SKM-1 (cell line): Measurements from ENCODE around the gene FAM120B.
"Not testable (repeated sequence)": the region's sequence is repeated elsewhere in the genome, so short reads cannot be mapped to it uniquely, and the experiment has no call there.

Experiments
- DNase-seq: peaks from one replicate; lab custom pipeline; 2025; ENCODE audit not compliant: unreplicated experiment; lab: John Stamatoyannopoulos, UW

Gene FAM120B

DNA sequence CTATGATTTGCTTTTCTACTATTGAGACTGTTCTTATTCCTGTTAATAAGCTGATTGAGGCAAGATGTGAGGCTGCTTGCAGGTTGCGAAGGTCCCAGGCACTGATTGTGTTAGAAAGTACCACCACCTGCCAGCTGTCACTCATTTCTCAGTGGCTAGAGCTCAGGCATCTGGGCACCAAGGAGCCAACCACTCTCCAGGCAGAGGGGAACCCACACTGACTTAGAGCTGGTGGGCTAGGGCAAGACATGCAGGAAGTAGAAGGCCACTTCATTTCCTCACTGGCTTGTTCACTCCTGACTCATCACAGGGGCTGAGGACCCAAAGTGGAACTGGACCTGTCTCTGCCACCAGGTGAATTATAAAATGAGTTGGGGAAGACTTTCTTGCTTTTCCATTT, 7.9 kb upstream of the FAM120B start:
- DNase-seq, result no peak

DNA sequence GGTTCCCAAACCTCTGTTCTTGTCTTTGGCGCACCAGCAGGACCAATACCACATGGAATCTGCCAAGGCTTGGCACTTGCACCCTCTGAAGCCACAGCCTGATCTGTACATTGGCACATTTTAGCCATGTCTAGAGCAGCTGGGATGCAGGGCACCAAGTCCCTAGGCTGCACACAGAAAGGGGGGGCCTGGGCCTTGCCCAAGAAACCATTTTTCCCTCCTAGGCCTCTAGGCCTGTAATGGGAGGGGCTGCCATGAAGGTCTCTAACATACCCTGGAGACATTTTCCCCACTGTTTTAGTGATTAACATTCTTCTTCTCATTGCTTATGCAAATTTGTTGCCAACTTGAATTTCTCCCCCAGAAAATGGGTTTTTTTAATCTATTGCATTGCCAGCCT, 5.4 kb upstream of the FAM120B start:
- DNase-seq, result no peak

DNA sequence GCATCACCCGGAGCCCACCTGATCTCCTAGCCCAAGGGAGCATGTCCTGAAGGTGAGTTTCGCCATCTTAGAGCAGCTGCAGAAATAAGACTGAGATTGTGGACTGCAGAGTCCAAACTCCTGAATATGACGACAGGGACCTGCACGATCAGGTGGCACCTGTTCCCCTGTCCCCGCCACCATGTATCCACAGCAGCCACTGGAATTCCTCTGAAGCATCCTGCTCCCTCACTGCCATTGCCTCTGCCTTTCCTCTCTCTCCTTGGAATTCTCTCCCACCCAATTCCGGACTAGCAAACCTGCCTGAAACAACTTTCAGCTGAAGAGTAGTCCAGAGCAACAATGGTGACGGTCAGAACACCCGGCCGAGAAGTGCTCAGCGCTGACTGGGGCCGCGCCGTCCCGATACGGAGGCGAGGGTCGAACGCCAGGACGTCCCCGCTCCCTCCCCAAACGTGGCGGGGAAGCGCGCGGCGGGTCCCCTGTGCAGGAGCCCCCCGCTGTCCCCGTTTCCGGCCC, 694 bp upstream of the FAM120B start:
- no peak for DNase-seq

DNA sequence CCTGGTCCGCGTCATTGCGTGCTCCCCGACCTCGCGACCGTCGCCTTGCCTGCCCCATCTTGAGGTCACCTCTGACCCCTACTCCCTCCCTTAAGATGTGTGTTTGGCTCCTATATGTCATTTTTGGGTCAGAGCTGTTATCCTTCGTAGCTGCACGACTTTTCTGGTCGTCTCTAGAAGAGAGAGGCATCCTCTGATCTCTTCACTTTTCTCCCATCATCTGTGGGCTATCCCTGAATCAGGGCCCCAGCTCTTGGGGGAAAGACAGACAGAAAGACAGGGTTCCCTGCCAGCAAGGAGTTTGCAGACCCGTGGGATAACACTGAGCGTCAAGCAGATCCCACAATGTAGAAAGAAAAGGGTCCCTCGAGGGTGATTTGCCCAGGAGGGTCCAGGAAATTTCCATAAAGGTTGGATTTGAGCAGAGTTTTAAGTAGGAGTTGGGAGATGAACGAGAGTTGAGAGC, 555 bp downstream of the FAM120B start:
- DNase-seq, result no peak

DNA sequence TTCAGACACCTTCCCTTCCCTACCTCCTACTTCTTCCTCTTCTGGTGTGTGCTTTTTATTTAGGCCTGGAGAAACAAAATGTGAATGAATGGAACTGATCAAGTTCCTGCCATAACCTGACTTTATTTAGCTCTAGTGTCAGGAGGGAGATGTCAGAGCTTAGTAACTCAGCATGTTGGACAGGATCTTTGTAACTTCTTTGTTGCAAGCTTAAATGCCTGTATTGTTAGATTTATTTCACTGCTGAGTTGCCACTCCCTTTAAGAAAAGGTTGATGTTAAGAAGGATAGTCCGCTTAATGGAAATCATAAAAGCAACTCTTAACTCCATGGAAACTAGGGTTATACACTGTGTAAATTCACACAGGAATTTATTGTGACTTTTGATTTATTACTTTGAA, 2.2 kb downstream of the FAM120B start:
- DNase-seq, result no peak

DNA sequence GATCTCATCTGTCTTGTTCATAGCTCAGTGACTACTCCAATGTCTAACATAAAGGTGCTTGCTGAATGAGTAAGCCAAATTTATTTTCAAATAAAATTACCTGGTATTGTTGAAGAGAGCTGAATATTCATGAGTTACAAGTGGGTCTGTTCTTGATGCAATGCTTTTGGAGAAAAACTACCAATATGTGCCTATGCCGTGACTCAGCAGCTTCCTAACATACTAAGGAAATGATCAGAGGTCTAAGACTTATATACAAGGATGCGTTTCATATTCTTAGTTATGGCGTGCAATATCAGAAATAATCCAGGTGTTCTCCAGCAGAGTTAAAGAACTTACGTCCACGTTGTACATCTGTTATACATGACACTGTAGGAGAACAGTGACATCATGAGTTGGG, 5.1 kb downstream of the FAM120B start:
- no peak for DNase-seq

DNA sequence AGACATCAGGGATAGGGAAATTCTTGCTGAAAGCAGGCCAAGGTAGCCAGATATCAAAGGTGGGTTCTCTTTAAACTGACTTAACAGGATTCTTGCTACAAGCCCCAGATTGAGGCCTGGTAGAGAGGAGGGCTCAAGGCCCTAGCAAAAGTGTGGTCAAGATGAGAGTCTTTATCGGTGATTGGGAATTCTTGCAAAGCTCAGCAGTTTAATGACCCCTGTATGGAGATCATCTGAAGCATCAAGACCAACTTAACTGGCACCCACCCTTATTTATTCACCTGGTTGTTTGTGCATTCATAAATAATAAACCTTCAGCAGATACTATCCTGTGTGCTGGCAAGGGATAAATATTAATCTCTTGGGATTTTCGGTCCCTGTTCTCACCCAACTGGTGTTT, 6.3 kb downstream of the FAM120B start:
- DNase-seq, result no peak

DNA sequence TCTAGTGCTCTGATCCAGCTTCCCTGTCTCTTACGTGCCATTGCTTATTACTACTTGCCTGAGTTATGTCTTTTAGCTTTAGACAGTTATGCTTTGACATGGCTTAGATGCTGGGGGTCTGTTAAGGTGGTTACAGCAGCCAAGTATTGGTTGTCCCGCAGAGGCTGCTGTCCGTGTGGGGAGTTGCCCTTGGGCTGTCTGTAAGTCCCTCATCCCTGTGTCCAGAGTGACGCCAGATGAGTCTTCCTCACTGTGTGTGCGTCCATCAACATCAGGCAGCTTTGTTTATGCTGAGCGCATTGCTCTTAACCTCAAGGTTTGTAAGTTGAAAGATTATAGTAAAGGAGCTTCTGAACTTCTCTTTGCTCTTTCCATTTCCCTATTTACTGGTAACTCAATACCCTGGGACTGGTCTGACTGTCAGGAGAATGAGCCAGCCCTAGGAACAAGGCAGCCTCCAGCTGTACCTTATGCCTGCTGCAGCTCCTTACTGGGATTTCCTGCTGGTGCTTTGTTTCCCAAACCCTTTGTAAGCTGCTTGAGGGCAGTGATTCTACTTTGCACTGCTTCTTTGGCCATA, 7.2 kb downstream of the FAM120B start:
- DNase-seq, result no peak

DNA sequence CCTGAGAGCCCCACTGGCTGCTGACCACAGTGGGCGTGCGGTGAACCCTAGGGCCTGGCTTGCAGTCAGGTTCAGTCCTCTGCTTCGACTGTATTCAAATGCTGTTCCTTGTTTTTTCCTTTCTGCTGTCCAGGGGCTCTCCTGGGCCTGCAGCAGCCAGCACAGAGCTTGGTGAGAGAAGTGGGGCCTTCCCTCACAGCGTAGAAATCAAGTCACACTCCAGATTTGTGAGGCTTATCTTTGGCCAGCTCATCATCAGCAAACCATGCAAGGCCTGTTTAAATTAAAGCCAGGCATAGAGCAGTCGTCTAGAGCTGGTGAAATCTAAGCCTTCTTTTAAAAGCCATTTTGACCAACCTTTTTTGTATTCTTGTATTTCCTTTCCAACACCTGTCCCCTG, 8.4 kb downstream of the FAM120B start:
- no peak for DNase-seq

DNA sequence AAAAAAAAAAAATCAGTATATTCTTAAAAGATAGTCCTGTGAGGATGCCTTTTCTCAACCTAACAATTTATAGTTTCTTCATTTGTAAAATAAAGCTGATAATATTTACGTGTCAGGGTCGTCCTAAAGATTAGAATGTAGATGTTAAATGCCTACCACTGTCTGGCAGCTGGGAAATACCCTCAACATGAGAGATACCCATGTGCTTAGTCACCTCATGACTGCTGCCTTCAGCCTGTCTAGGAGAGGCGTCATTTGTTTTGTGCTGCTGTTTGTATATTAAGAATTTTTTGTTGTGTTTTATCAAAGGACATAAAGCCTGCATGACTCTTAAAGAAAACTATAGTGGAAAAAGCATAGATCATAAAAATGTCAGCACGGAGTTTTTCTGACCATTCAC, 9.5 kb downstream of the FAM120B start:
- DNase-seq, result no peak

DNA sequence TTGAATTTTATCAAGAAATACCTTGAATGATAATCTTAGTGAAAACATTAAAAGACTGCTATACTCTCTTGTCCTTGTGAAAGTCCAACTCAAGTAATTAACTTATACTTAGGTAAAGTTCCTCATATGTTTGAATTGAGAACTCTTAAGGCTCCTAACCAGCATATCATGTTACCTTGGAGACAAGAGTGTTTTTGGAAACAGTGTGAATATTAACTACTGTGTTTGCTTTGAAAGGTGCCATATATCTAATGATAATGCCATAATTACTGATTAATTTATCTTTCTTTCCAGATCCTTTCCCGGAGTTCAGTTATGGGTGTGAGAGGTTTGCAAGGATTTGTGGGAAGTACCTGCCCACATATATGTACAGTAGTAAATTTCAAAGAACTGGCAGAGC, 10.5 kb downstream of the FAM120B start:
- DNase-seq, result no peak

DNA sequence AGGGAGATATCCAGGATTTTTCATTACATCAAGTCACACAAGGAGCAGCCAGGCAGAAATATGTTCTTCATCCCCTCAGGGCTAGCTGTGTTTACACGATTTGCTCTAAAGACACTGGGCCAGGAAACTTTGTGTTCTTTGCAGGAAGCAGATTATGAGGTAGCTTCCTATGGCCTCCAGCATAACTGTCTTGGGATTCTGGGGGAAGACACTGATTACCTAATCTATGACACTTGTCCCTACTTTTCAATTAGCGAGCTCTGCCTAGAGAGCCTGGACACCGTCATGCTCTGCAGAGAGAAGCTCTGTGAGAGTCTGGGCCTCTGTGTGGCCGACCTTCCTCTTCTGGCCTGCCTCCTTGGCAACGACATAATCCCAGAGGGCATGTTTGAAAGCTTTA, 11.2 kb downstream of the FAM120B start:
- no peak for DNase-seq

DNA sequence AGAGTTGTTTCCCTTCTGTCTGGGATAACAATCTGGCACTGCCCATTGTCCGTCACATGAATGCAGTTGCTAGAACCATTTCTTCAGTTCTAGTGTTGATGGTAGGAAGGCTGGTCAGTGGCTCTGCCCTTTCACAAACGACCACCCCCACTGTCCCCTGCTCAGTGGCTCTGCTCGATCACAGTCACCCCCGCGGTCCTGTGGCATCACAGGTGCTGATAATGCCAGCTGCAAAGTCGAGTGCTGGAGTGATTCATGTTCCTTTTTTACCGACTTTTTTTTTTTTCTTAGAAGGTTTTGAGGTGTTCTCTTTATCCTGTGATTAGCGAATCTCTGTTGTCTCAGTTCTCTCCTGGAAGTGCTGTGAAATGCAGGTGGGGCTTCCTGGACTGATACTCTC, 22.8 kb downstream of the FAM120B start:
- DNase-seq, result no peak

DNA sequence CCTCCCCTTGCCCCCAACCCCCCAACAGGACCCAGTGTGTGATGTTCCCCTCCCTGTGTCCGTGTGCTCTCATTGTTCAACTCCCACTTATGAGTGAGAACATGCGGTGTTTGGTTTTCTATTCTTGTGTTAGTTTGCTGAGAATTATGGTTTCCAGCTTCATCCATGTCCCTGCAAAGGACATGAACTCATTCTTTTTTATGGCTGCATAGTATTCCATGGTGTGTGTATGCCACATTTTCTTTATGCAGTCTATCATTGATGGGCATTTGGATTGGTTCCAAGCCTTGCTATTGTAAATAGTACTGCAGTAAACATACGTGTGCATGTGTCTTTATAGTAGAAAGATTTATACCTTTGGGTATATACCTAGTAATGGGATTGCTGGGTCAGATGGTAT, 28.6 kb downstream of the FAM120B start:
- not testable (repeated sequence) for DNase-seq

DNA sequence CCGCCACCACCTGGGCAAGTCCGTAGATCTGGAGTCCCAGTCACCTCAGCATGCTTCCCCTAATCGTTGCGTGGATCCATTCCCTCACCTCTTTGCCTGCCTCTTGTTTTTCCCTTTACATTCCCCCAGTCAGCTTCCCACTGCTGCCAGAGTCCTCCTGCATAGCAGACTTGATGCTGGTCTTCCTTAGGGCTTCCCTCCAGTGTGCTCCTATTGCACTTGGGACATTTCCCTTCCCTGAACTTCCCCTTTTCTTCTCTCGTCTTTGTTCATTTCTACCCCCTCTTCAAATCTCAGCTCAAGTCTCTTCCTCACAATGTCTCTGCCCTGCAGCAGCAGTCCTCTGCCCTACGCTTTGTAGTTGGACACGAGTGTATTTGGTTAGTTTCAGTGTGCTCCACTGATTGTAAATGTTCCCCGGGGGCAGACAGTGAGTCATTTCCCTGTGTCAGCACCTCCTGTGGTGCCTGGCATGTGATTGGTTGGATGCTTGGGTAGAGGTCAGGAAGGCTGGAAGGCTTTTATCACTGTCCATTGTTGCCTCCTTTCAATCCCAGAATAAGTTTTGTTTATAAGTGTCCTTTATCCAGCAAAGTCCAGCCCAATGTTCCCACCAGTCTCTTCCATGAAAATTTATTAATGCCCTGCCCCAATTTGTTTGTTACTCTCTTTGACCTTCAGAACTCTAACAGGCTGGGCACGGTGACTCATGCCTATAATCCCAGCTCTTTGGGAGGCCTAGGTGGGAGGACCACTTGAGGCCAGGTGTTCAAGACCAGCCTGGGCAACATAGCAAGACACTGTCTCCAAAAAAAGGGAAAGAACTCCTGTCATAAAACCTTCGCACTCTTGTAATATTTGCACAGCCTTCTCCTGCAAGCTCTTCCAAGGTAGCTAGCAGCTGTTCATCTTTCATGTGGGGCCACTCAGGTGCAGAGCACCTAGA, 38.3 kb downstream of the FAM120B start:
- DNase-seq, result no peak

DNA sequence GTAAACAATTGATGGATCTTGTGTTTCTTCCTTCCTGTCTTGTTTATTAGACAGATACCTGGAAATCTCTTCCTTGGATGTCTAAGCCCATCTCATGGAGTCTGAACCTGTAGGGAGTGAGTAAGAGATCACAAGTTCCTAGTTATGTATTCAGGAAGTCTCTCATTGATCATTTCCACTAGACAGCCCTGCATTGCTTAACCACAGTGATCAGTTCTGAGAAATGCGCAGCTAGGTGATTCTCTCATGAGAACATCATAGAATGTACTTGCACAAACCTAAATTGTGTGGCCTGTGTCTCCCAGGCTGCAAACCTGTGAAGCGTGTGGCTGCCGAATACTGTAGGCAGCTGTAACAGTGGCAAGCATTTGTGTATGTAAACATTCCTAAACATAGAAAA, 39.1 kb downstream of the FAM120B start:
- DNase-seq, result no peak

DNA sequence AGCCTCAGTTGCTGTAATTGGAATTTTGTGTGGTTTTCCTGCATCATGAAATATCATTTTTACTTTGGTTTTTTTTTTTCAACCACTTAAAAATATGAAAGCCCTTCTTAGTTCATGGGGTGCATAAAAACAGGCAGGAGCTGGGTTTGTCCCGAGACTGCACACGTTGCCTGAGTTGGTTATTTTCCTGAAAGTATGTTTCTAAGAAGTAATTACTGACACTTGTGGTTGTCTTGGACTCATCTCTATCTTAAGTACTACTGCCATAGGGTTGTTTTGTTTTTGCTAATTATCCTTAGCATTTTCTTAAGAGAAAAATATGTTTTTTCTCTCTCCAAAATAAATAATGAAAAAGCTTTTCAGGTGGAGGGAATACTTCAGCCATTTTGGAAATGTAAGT, 40.1 kb downstream of the FAM120B start:
- no peak for DNase-seq

DNA sequence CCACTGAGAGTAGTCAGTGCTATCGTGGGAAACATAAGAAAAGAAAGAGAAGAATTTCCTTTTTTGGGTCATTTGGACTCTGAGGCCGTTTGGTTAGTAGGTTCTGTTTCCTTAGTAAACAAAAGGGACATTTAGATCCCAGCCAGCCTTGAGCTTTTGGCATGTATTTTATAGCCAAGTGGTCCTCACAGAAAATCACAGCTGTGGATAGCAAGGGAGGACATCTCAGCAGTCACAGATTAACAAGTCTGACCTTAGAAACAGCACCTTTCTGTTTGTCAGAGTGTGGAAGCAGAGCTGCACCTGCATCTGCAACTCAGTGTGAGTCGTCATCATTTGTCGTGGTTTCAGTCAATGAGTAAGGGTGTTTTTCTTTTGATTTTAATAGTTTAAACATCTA, 40.5 kb downstream of the FAM120B start:
- no peak for DNase-seq

DNA sequence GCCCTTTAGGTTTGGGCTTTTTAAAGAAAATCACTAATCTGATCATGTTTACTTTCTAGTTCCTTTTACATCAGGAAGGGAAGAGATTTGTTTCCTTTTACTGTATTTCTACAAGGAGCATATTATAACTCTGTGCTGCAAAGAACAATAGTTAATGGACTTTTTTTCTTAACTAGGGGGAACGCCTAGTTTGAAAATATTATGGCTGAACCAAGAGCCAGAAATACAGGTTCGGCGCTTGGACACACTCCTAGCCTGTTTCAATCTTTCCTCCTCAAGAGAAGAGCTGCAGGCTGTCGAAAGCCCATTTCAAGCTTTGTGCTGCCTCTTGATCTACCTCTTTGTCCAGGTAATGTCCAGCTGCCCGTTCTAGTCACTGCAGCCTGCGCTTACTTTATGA, 41.4 kb downstream of the FAM120B start:
- no peak for DNase-seq

DNA sequence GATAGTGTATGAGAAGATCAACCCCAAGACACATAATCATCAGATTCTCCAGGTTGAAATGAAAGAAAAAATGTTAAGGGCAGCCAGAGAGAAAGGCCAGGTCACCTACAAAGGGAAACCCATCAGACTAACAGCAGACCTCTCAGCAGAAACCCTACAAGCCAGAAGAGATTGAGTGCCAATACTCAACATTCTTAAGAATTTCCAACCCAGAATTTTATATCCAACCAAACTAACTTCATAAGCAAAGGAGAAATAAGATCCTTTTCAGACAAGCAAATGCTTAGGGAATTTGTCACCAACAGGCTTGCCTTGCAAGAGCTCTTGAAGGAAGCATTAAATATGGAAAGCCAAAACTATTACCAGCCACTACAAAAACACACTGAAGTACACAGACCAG, 44.9 kb downstream of the FAM120B start:
- DNase-seq, result not testable (repeated sequence)

DNA sequence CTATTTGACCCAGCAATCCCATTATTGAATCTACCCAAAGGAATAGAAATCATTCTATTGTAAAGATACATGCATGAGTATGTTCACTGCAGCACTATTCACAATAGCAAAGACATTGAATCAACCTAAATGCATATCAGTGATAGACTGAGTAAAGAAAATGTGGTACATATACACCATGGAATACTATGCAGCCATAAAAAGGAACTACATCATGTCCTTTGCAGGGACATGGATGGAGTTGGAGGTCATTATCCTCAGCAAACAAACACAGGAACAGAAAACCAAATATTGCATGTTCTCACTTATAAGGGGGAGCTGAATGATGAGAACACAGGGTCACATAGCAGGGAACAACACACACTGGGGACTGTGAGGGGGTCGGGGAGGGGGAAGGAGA, 48.6 kb downstream of the FAM120B start:
- DNase-seq, result not testable (repeated sequence)

DNA sequence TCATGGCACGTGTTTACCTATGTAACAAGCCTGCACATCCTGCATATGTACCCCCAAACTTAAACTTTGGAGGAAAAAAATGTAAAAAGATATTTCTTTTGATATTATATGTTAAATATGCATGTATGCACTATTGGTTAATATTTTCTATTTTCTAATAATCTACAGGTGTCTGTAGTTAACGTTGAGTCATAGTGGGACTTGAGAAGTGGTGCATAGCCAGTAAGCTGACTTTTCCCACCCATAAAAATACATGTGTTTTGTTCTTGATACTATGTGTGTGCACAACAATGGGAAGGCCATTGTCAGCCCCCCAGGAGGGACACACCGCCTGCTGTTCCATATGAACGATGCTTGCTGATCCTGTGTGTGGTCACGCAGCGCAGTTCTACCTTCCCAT, 49.1 kb downstream of the FAM120B start:
- no peak for DNase-seq
